Keratinocyte (primary cell): Measurements from ENCODE around the gene NBEA. TPM values are rescaled to one million over a fixed set of nuclear protein-coding genes. Genes with fewer than 3 reads are reported as not detected.

Source experiments
- DNase-seq: peaks from one replicate; pipeline ENCODE4 v3.0.0-alpha.2; 2011; ENCODE audit warnings: low read depth, missing footprints, low spot score
- FAIRE-seq: peaks from 2 replicates; lab custom pipeline; 2011; peaks lifted over from hg19 to GRCh38; lab: Jason Lieb, UNC
- H2AFZ ChIP-seq: 2 replicates; pipeline ENCODE4 v1.6.0; 2012; ENCODE audit warnings: low read length, control low read depth, inconsistent platforms; ENCODE audit not compliant: control insufficient read depth
- H3K27ac ChIP-seq: 2 replicates; pipeline ENCODE4 v1.5.1; 2011; ENCODE audit warnings: low read length; ENCODE audit not compliant: control insufficient read depth, insufficient read depth
- H3K27me3 ChIP-seq: 3 replicates; pipeline ENCODE4 v1.6.0; 2011; ENCODE audit warnings: low read length; ENCODE audit not compliant: control insufficient read depth, insufficient read depth; ENCODE audit errors: extremely low read depth
- H3K36me3 ChIP-seq, 2 experiments: 2 replicates in 1 of 2; 3 replicates in 1 of 2; pipeline ENCODE4 v1.5.1; 2011; ENCODE audit warnings: low read length in 2 of 2, mild to moderate bottlenecking in 1 of 2; ENCODE audit not compliant: control insufficient read depth in 2 of 2, insufficient read depth in 2 of 2; ENCODE audit errors: extremely low read depth in 1 of 2
- H3K4me1 ChIP-seq: 3 replicates; pipeline ENCODE4 v1.5.1; 2011; ENCODE audit warnings: low read length; ENCODE audit not compliant: control insufficient read depth, insufficient read depth; ENCODE audit errors: extremely low read depth
- H3K4me2 ChIP-seq: 3 replicates; pipeline ENCODE4 v1.6.0; 2011; ENCODE audit warnings: low read depth, low read length; ENCODE audit not compliant: control insufficient read depth, insufficient read depth; ENCODE audit errors: extremely low read depth
- H3K4me3 ChIP-seq, 3 experiments: fragments of 200-600 bp in 1 of 3; sonication (generic) in 1 of 3; 2 replicates in 2 of 3; 3 replicates in 1 of 3; pipeline ENCODE4 v1.5.1; 2011 to 2016; ENCODE audit warnings: low read length in 3 of 3, mild to moderate bottlenecking in 3 of 3, control low read depth in 2 of 3, inconsistent platforms in 1 of 3, low read depth in 1 of 3, mixed read lengths in 1 of 3, mixed run types in 1 of 3, moderate library complexity in 1 of 3; ENCODE audit not compliant: control insufficient read depth in 2 of 3, insufficient read depth in 2 of 3; ENCODE audit errors: extremely low read depth in 1 of 3
- H3K79me2 ChIP-seq: 2 replicates; pipeline ENCODE4 v1.6.0; 2012; ENCODE audit warnings: low read length; ENCODE audit not compliant: control insufficient read depth, insufficient read depth
- H3K9ac ChIP-seq: 3 replicates; pipeline ENCODE4 v1.6.0; 2011; ENCODE audit warnings: low read length; ENCODE audit not compliant: control insufficient read depth, insufficient read depth; ENCODE audit errors: extremely low read depth
- H3K9me1 ChIP-seq: 3 replicates; pipeline ENCODE4 v1.6.0; 2011; ENCODE audit warnings: low read length; ENCODE audit not compliant: control insufficient read depth, insufficient read depth; ENCODE audit errors: extremely low read depth
- H3K9me3 ChIP-seq: 2 replicates; pipeline ENCODE4 v1.5.1; 2012; ENCODE audit warnings: low read depth, low read length; ENCODE audit not compliant: control insufficient read depth
- H4K20me1 ChIP-seq: 3 replicates; pipeline ENCODE4 v1.6.0; 2011; ENCODE audit warnings: low read length; ENCODE audit not compliant: control insufficient read depth, insufficient read depth; ENCODE audit errors: extremely low read depth
- EZH2 ChIP-seq: IDR thresholded peaks from one replicate; pipeline ENCODE4 v1.6.1; 2012; ENCODE audit warnings: inconsistent platforms, mild to moderate bottlenecking, low read length, moderate library complexity
- dilution Hi-C: fragments of 300-500 bp; cut with MboI; formaldehyde crosslinking; loops from one replicate; pipeline ENCODE4 v1.7.0; 2020; ENCODE audit warnings: low sequenced_read_pairs; ENCODE audit not compliant: extremely low pct_ligation_motif_present
- polyA plus RNA-seq, 5 experiments: library from polyadenylated mRNA; depleted of rRNA in 3 of 5; stranded (reverse) in 3 of 5; stranded (forward) in 1 of 5; unstranded in 1 of 5; fragments of >200 nt; gene quantifications; 1 replicate in 1 of 5; 2 replicates in 3 of 5; 3 replicates in 1 of 5; pipeline versions ENCODE4 v1.2.1 to v1.2.3, GENCODE V29; 2011 to 2012; ENCODE audit warnings: missing spikeins in 2 of 5, low read depth in 1 of 5, low replicate concordance in 1 of 5
- TF ChIP-seq, protein P1 (sequence below), 3 experiments: IDR thresholded peaks in 1 of 3; conservative IDR thresholded peaks in 1 of 3; optimal IDR thresholded peaks in 1 of 3; 2 replicates in 2 of 3; 3 replicates in 1 of 3; pipeline versions ENCODE3 to v1.5.1; 2011; ENCODE audit warnings: low read length in 3 of 3, mild to moderate bottlenecking in 3 of 3, moderate library complexity in 2 of 3, control low read depth in 1 of 3, inconsistent platforms in 1 of 3; ENCODE audit not compliant: insufficient read depth in 2 of 3; ENCODE audit errors: extremely low read depth in 1 of 3

Gene NBEA
- polyA plus RNA-seq, 1 donor (not counting 4 experiments of a cell fraction or from before 2014, with no cell fraction given): 0.05 TPM

DNA sequence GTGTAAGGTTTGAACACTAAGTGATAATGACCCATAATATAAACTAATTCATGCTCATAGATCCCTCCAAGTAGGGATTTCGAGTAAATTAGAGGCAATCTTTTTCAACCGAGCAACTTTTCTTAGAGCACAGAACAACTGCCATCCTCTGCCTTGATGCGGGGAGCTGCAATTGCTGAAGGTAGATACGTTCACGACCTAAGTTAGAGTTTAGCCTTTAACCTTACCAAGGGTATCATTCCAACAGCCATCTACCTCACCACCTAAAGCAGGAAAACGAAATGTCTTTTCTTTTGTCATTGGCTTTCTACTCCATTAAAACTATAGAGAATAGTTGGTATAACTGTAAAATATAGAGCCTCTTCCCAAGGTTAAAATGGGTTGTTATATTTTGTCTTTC, 42.2 kb upstream of the NBEA start:
- Histone ChIP-seq H3K4me2 (no peak overlapping the region), H3K9me3 (no peaks in the 10 kb centered on the region), H3K9me1 (no peaks in the 10 kb centered on the region), H3K27ac (no peak overlapping the region), H3K79me2 (no peaks in the 10 kb centered on the region), H2AFZ (no peak overlapping the region), H3K36me3 (no peaks in the 10 kb centered on the region), H4K20me1 (no peaks in the 10 kb centered on the region), H3K27me3 (no peaks in the 10 kb centered on the region), H3K4me1 (no peaks in the 10 kb centered on the region), H3K4me3 (no peak overlapping the region), H3K9ac (no peak overlapping the region)
- no peak for DNase-seq
- FAIRE-seq: no peak
- no peak for TF ChIP-seq EZH2
- TF ChIP-seq, protein P1, sequence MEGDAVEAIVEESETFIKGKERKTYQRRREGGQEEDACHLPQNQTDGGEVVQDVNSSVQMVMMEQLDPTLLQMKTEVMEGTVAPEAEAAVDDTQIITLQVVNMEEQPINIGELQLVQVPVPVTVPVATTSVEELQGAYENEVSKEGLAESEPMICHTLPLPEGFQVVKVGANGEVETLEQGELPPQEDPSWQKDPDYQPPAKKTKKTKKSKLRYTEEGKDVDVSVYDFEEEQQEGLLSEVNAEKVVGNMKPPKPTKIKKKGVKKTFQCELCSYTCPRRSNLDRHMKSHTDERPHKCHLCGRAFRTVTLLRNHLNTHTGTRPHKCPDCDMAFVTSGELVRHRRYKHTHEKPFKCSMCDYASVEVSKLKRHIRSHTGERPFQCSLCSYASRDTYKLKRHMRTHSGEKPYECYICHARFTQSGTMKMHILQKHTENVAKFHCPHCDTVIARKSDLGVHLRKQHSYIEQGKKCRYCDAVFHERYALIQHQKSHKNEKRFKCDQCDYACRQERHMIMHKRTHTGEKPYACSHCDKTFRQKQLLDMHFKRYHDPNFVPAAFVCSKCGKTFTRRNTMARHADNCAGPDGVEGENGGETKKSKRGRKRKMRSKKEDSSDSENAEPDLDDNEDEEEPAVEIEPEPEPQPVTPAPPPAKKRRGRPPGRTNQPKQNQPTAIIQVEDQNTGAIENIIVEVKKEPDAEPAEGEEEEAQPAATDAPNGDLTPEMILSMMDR (optimal IDR thresholded peaks at IDR 0.05 in 1 of 3, IDR thresholded peaks at IDR 0.05 in 1 of 3, conservative IDR thresholded peaks at IDR 0.05 in 1 of 3; ENCODE audit: extremely low read depth in 1 of 3, insufficient read depth in 2 of 3, low read length in 3 of 3): no peak
- dilution Hi-C loops: no loop called here

DNA sequence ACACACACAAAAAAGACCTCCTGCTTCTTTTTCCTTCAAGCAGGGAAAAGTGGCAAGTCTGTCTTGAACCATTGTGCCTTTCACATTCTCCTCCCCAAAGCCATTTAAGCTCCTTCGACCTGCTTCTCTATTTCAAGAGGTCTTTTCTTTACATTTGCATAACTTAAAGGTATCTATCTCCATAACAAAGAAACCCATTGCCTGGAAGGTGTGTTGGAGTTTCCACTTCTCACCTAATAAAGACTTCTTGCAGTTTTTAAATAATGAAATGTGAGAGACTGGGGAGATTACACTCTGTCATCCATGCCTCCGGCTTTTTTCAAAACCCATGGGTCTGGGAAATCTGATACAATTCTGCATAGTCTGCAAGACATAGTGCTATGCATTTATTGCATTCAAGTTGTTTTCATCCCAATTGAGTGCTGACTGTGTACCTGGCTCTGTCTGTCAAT, 41.8 kb upstream of the NBEA start:
- dilution Hi-C loops: no loop called here
- no peaks in the 10 kb centered on the region for H4K20me1 ChIP-seq
- no peak overlapping the region for H2AFZ ChIP-seq
- H3K36me3 ChIP-seq: no peaks in the 10 kb centered on the region
- no peaks in the 10 kb centered on the region for H3K79me2 ChIP-seq
- no peak overlapping the region for H3K27ac ChIP-seq
- no peaks in the 10 kb centered on the region for H3K9me1 ChIP-seq
- H3K9ac ChIP-seq: no peak overlapping the region
- H3K4me3 ChIP-seq: no peak overlapping the region
- H3K27me3 ChIP-seq: no peaks in the 10 kb centered on the region
- FAIRE-seq (no peak), DNase-seq (no peak)
- no peaks in the 10 kb centered on the region for H3K4me1 ChIP-seq
- H3K4me2 ChIP-seq: no peak overlapping the region
- no peaks in the 10 kb centered on the region for H3K9me3 ChIP-seq
- TF ChIP-seq, protein P1 (optimal IDR thresholded peaks at IDR 0.05 in 1 of 3, IDR thresholded peaks at IDR 0.05 in 1 of 3, conservative IDR thresholded peaks at IDR 0.05 in 1 of 3; ENCODE audit: extremely low read depth in 1 of 3, insufficient read depth in 2 of 3, low read length in 3 of 3): no peak
